ENCODE data around the gene CCND1.

Gene CCND1

DNA sequence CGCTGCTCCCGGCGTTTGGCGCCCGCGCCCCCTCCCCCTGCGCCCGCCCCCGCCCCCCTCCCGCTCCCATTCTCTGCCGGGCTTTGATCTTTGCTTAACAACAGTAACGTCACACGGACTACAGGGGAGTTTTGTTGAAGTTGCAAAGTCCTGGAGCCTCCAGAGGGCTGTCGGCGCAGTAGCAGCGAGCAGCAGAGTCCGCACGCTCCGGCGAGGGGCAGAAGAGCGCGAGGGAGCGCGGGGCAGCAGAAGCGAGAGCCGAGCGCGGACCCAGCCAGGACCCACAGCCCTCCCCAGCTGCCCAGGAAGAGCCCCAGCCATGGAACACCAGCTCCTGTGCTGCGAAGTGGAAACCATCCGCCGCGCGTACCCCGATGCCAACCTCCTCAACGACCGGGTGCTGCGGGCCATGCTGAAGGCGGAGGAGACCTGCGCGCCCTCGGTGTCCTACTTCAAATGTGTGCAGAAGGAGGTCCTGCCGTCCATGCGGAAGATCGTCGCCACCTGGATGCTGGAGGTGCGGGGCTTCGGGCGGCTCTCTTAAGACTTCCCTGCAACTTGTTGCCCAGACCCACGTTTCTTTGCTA, at the start of gene CCND1:
TSS of gene CCND1 (plus strand) at position 162 of the 587 bp plus-strand sequence. CDS start at position 320, 158 bp downstream.
- peak; percentile 87 for DNase-seq (ENCODE audit: low spot score)

DNA sequence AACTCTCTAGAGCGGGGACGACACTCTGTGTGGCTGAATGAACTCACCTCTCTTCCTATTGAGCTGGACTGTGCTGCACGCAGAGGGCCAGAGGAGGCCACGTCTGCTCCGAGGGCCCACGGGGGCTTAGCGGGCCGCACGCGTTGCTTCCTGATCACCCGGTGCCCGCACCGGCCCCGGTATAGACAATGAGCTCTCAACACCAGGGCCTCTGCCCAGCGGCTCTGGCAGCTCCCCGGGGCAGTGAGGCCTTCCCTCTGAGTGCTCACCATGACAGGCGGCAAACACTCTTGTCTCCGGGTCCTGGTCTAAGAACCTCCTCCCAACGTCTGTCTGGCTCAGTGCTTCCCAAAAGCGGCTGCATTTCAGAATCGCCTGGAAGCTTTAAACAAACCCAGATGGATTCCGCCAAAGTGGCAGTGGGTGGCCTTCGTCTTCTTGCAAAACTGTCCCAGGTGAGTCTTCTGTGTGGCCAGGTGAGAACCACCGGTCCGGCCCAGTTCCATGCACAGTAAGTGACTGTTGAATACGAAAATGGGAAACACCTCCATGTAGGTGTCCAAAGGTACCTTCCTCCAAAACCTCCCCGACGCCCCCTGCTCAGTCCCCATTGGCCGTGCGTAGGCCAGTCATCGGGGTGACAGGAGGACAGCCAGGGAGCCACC, 47.8 kb upstream of the CCND1 start:
- peak; percentile 57 for DNase-seq (ENCODE audit: low spot score)

DNA sequence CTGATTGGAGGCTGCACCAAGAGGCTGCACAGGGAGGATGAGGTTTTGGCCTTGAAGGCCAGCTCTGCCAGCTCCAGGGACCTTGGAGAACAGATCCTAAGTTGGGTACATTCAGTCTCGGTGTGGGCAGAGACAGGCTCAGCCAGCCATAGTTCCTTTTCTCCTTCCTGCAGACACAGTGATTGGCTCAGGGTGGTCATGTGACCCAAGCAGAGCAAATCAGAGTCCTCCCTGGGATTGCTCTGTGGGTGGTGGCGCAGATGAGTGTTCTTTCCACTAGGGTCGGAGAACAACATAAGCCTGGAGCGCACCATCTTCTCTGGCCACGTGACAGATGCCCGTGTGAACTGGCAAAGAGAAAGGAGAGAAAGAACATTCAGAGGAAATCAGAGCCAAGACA, 47.1 kb upstream of the CCND1 start:
- peak; percentile 17 for DNase-seq (ENCODE audit: low spot score)

DNA sequence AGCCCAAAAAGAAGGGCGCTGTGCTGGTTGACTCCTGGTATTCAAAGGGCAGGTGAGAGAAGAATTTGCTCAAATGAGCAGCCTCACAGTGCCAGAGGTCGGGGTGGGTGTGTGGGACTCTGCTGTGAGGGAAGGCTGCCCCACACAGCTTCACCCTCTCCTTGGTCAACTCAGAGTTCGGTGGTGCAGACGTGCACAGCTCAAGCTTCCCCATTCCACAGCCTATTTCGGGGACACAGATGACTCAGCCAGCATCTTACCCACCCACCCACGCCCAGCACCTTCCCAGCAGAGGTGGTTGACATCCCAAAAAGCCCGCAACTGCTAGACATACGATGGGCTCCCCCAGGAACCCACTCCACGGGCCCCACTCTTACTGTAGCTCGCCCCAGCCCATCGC, 46.5 kb upstream of the CCND1 start:
- DNase-seq (ENCODE audit: low spot score), result peak; percentile 37

DNA sequence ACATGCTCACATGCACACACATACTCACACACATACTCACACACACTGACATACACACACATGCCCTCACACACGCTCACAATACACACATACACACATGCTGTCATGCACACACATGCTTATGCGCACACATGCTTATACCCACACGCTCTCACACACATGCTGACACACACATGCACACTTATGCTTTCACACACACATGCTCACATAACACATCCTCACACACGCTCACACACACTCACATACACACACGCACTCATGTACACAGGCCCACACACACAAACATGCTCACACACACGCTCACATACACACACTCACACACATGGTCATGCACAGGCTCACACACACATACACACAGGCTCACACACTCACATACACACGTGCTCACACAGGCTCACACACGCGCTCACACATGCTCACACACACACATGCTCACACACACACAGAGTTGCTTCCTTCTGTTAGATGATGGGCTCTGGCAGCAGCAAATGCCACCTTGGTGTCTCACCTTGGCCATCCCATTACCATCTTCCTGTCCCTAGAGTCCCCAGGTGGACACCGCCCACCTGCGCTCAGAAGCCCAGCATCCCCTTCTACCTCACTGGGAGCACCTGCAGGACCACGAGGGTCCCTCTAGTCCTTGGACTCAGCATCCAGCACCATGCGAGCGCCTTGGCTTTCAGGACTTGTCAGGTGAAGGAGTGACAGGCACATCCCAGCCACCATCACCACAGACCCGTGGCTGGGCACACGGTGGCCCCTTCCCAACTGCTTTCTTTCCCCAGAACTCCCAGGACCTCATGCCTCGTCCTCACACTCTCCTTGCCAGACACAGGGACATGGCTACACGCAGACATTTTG, 44.9 kb upstream of the CCND1 start:
- no peak for DNase-seq (ENCODE audit: low spot score)

DNA sequence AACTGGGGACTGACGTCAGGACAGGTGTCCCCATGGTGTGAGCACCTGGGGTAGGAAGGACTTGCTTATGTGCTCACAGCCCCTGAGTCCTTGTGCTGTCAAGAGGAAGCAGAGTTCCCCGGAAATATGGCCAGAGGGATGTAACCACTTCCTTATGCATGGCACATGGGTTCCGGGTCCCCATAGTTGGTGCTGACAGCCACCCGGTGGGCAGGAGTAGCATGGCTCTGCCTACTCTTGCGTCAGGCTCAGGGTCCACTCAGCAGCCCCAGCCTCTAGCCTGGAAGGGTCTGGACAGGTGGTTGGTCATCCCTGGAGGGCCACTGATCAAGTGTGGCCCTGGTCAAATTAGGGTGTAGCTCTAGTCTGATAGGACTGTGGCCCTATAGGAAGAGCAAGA, 42.8 kb upstream of the CCND1 start:
- DNase-seq (ENCODE audit: low spot score), result no peak

DNA sequence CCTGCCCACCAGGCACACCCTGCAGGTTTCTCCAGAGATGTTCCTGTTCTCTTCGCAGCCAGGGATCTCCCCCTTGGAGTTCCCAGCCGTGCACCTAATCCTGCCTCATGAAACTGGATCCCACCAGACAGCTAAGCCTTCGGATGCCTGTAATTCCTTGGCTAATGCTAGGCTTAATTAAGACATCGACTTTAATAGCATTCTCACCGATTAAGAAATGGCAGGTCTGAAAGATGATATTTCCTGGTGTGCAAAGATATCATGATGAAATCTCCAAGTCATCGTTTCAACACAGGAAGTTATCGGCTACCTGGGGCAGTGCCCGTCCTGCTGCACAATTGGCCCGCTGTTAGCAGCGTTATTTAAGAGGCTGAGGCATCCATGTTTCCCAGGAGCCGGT, 41.5 kb upstream of the CCND1 start:
- DNase-seq (ENCODE audit: low spot score), result no peak

DNA sequence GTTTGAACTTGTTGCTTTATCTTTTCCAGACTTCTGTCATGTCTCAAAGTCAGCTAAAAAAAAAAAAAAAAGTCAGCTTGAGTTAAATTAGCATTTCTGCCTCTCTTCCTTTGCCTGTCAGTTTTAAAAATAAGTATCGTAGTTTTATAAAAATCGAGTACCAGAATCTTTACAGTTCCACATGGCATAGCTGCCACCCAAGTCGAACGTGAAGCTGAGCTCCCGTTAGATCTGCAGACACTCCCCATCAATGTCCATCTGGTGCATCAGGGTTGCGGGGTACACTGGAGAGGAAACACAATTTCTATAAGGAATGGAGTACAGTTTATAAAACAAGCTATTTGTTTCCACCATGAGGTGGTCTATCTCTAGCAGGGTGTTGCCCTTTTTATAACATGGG, 41.0 kb upstream of the CCND1 start:
- DNase-seq (ENCODE audit: low spot score), result no peak

DNA sequence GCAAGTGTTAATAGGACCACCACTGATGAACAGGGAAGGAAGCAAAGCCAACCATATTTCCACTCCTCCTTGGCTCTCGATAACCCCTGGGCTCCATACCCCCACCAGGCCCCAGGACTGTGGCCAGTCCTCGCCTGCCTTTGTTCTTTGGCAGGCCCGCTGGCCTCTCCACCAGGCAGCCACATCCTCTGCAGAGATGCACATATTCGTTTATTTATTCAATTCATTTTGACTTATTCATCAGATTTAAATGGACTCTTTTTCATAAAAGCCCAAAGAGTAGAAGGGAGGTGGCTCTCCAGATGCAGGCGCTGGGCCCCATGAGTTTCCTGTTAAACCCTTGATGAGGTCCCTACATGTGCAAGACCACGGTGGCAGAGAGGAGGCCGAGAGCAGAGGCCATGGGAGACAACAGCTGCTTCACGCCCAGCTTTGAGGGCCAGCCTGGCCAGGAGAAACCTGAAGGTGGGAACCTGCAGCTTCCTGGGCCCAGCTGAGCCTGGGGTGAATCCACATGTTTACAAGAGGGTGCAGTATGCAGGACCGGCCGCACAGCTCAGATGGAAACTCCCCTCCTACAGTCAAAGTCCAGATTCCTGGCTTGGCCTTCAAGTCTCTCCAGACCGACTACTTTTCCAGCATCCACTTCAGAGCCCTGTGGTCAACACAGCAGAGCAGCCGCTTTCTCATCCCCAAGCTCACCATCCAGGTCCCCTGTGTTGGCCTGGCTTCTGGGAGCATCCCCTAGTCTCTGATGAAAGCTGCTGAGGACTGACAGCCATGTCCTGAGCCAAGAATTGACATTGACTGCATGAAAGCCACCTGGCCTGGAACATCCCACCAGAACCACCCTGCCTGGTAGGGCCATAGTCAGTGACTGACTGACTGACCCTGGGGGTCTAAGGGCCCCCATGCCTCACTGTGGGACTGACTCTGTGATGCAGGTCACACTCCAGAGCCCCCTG, 39.7 kb upstream of the CCND1 start:
- no peak for DNase-seq (ENCODE audit: low spot score)

DNA sequence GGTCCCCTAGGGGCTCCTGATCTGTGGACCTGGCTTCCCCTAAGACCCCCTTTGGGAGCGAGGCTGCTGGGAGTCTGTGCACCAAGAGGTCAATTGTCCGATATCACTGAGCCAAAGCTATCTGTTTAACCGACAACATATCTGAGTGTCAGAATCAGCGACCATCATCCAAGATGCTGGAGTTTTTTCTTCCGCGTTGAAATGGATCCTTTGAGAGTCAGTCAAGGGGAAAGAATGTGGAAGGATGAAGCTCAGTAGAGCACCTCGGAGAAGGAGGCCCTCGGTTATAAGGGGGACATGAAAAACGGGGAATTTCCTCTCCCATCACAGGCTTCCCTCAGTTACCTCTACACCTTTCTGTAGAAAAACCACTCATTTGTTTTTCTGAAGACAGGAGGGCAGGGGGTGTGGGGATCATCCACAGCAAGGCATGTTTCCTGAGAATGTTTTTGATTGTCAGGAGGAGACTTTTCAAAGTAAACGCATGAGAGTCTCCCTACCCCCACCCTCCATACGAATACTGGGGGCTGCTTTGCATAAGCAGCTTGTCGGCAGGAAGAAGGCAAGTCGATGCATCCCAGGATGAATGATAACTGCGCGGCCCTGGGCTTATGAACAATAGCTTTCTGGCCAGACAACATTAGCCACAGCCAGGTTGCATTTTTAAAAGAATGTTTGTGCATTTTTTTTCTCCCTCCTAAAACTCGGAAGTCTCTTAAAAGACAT, 37.7 kb upstream of the CCND1 start:
- DNase-seq (ENCODE audit: low spot score), result no peak

DNA sequence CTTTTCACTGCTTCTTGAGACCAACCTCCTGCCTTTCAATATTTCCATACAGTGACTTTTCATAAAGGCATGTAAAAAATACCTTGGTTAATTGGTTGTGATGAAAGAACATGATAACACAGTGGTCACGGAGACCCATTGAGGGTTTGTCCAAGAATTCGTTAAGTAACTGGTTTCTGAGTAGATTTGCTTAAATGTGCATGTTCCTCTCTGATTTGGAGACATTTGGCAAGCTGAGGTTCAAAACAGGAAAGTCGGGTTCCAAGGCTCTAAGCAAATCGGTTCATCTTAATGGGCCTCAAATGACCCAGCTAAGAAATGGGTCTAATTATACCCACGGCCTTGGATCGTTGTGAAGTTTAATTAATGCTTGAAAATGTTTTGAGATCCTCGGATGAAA, 36.9 kb upstream of the CCND1 start:
- no peak for DNase-seq (ENCODE audit: low spot score)

DNA sequence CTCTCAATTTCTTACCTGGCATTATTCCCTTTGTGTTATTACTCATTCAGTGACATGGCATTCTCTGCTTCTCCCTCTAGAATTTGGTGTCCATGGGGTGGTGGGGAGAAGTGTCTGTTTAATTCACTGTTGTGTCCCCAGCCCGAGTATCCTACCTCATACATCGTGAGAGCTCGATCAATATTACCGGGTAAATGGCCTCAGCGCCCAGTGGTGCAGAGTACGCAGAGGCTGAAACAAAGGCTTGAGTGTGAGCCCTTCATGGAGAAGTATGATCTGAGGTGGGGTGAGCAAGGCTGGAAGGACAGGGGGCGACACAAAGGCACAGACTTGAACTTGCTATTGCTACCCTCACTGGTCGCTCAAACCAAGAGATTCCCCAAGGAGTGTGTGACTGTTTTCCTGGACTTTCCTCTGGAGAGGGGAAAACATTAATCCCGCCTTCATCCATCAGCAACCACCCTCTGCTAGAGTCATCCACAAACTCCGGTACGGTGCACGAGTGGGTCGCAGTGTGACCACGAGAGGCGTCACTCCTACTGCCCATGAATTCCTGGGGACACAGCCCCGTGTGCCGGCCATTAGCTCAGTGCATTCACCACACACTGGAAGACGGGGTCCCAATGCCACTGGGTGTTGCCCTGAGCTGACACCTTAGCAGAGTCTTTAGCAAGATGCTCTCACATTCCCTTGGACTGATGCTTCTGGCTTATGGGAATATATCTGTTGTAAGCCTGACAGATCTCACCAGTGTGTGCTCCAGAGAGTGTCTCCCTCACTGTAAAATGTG, 35.0 kb upstream of the CCND1 start:
- DNase-seq (ENCODE audit: low spot score), result peak; percentile 3

DNA sequence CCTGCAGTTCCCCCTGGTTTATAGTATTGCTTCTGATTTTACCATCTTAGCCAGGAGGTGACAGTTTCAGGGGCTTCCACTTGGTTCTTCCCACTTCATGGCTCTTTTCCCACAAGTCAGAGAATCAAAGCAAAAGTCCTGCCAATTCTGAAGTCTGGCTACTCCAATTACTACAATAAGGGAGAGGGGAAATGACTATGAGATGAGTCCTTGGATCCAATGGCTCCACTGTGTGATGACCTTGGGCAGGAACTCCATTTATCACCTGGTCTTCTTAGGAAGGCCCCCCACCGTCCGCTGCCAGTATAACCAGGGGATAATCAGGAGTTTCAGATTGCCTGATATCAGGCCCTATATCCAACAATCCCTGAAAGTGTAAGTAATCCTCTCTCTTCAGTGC, 31.6 kb upstream of the CCND1 start:
- no peak for DNase-seq (ENCODE audit: low spot score)

DNA sequence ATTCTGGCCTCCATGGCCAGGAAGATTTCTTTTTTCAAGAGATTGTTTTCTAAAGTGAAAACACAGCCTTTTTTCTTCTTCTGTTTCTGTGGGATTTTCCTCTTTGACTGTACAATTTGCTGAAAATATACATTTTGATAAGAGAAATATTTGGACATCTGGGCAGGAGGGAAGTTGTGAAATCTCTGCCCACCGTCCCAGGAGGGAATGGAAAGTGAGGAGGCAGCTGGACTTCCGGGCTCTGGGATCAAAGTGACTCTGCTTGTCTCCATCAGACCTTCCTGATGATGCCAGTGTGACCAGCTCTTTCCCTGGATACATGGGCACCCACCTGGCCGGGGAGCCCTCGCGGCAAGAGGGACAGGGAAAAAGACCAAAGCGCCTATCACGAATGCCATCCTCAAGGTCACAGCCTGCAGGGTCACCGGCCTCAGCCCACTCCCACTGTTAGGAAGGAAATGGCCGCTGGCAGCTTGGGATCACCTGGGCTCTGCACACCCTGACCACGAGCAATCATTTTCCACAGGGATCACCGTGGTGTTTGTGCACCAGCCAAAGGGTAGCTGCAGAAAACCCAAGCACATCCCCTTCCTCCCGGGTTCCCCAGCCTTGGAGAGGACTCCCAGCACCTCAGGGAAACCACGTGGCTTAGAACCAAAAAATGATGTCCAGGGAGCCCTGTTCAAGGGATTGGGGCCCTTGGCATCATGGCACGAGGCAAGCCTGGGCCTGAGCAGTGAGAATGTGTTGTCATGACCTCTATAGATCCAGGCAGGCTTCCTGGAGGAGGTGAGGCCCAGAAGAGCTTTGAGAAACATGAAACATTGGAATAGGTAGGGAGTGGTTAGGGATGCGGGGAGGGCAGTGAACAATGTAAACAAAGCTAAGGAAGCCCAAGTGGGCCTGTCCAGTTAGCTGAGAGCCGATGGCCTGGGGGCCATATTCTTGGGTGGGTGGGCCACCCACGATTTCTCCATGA, 29.1 kb upstream of the CCND1 start:
- peak; percentile 20 for DNase-seq (ENCODE audit: low spot score)

DNA sequence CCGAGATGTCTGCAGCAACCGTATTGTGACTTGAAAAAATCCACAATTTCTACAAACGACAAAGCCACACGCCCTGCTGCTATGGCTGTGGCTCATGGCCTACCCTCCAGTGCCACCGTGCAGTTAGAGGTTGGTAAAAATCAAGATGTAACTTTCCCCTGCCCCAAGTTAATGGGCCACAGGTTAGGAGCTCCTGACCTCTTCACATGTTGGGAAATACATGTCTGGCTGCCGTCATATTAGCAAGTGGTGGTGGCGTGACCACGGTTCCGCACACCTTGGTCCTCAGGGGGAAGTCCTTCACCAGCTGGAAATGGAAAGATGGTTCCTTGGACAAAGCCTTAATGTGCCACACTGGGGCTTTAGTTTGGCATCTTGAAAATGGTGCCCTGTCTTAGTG, 27.4 kb upstream of the CCND1 start:
- peak; percentile 33 for DNase-seq (ENCODE audit: low spot score)

DNA sequence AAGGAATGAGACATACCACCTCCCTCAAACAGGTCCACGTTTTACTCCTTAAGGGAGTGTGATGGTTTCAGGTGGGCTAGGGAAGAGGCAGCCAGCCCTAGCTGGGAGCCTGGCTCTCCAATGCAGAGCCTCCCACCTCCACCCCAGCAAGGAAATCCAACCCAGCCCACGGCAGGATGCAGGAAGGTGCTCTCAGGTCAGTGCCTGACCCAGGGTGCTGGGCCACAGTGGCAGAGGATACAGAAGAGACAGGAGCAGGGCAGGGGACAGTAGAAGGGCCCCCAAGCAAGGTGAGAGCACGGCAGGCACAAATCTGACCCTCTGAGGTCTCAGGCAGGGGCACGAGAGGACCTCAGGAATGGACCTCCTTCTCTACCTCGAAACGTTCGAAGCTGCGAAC, 26.9 kb upstream of the CCND1 start:
- peak; percentile 5 for DNase-seq (ENCODE audit: low spot score)

DNA sequence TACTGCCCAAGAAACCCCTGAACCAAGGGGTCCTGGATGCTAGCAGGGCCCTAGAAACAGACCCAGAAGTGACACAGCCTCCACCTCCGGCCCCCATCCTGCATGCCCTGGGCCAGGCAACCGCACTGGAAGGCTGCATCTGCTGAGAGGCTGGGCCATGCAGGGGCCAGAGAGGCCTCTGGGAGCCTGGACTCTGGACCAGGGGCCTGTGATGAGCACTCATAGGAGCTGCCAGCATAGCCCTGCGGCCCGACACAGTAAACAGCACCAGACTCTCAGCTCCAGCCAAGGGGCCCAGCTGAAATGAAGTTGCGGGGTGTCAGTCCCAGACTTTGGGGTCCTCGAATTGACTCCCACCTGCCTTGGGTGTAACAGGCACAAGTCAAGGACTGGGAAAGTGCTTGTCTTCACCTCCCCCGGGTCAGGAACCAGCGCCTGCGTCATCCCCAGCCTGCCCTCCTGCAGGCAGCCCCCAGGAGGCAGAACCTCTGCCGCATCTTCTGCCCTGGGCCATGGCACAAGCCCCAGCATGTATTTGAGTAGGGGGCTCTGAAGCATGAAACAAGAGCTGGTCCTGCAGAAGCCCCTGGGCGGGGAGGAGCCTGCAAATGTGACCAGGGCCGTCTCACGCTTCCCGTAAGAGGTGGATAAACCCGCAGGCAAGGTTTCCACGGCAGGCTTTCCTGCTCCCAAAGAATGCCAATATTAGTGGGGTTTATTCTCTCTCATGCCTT, 25.2 kb upstream of the CCND1 start:
- DNase-seq (ENCODE audit: low spot score), result no peak

DNA sequence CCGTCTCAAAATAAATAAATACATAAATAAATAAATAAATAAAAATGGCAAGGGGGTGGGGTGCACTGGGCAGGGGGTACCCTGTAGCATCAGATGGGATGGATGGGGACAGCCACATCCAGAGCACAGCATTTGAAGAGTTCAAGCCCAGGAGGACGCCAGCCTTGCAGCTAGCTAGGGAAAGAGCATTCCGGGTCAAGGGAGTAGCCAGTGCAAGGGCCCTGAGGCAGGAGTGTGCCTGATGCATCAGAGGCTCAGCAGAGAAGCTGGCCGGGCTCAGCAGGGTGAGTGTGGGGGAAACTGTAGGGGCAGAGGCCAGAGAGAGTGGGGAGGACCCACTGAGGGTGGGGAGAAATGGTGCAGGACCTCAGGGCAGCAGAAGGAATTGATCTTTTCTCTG, 23.7 kb upstream of the CCND1 start:
- no peak for DNase-seq (ENCODE audit: low spot score)

DNA sequence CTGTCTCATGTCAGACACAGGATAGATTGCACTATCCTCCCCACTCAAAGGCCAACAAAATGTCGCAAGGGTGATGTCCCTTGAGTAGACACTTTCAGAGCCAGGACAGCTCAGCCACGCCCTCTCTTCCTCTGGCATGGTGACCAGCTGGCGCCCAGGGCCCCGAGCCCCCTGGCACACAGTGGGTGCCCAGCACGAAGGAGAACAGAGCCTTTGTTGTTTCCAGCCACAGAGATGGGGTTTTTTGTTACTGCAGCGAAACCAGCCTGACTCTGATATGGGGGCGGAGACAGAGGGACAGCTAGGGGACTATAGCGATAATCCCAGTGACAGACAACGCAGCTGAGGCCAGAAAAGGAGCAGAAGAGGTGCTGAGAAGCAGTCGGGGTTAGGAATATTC, 23.3 kb upstream of the CCND1 start:
- no peak for DNase-seq (ENCODE audit: low spot score)
